Suprapubic skin (tissue), 4 donors: ENCODE results near the gene SMC3. TPM values are rescaled to one million over a fixed set of nuclear protein-coding genes. Genes with fewer than 3 reads are reported as not detected.
A peak's percentile ranks its signal among the peaks of the same experiment; 100 is the strongest.

ENCODE experiments used
- DNase-seq, 2 donors: peaks; one replicate each; pipeline ENCODE4 v3.0.0-alpha.2; 2019; ENCODE audit warnings: low spot score in 2 of 2
- H3K27ac ChIP-seq: fragments of 200-600 bp; sonication (generic); one replicate; pipeline ENCODE4 v1.5.1; 2019
- H3K27me3 ChIP-seq: fragments of 200-600 bp; sonication (generic); one replicate; pipeline ENCODE4 v1.5.1; 2019
- H3K36me3 ChIP-seq: fragments of 200-600 bp; sonication (generic); one replicate; pipeline ENCODE4 v1.5.1; 2019
- H3K4me1 ChIP-seq: fragments of 200-600 bp; sonication (generic); one replicate; pipeline ENCODE4 v1.5.1; 2019
- H3K4me3 ChIP-seq: fragments of 200-600 bp; sonication (generic); one replicate; pipeline ENCODE4 v1.5.1; 2019; ENCODE audit warnings: mild to moderate bottlenecking
- H3K9me3 ChIP-seq: fragments of 200-600 bp; sonication (generic); one replicate; pipeline ENCODE4 v1.5.1; 2019
- CTCF ChIP-seq, 2 donors: fragments of 200-600 bp in 1 of 2; fragments of 450-650 bp in 1 of 2; sonication (generic) in 1 of 2; IDR thresholded peaks; one replicate each; pipeline ENCODE4 v1.5.1; 2016 to 2019; ENCODE audit warnings: antibody characterized with exemption in 2 of 2, mild to moderate bottlenecking in 1 of 2, moderate library complexity in 1 of 2
- EP300 ChIP-seq: sonication (generic); formaldehyde crosslinking; IDR thresholded peaks from one replicate; pipeline ENCODE4 v1.6.1; 2017; ENCODE audit warnings: antibody characterized with exemption
- POLR2A ChIP-seq, 2 donors: fragments of 450-650 bp; IDR thresholded peaks; one replicate each; pipeline ENCODE4 v1.6.1; 2017; ENCODE audit warnings: antibody characterized with exemption in 2 of 2, mild to moderate bottlenecking in 2 of 2, moderate library complexity in 2 of 2
- POLR2AphosphoS5 ChIP-seq, 3 donors: sonication (generic); formaldehyde crosslinking; IDR thresholded peaks; one replicate each; pipeline ENCODE4 v1.6.1; 2017; ENCODE audit warnings: antibody characterized with exemption in 3 of 3
- WGBS: methylation state at CpG from one replicate; pipeline ENCODE4 v1.1.5; 2018; 5-methylcytosine and 5-hydroxymethylcytosine counted together
- total RNA-seq, 4 donors: library from RNA; depleted of rRNA; stranded (reverse); fragments of >200 nt; gene quantifications; one replicate each; pipeline ENCODE4 v1.1.0, GENCODE V29; 2016

The SMC3 gene
- total RNA-seq, 4 donors from 2014 or later: 18.9 to 33.5 (median 23.3) TPM

- H3K4me1 ChIP-seq: peaks cover 19% of the 10 kb centered on the region
- H3K27me3 ChIP-seq: peaks cover 72% of the 10 kb centered on the region
- no peaks in the 10 kb centered on the region for H3K36me3 ChIP-seq
- H3K4me3 ChIP-seq: peak within 1 kb of the TSS; percentile 70
- TF ChIP-seq EP300 (no peak), CTCF (IDR thresholded peaks at IDR 0.05) (no peak), POLR2AphosphoS5 (IDR thresholded peaks at IDR 0.05) (no peak)
- no peak for DNase-seq
- WGBS: 1% methylated on average over 6 of the region's 106 CpGs
- no peaks in the 10 kb centered on the region for H3K9me3 ChIP-seq
- no peak within 1 kb of the TSS for H3K27ac ChIP-seq
Observed at GRCh38 chr10:110643653-110644597, 76.4 kb downstream of the SMC3 start, which contains the start of gene RBM20. Gene RBM20, plus strand, starts transcription at chr10:110644336. Its CDS starts 119 bp downstream, at chr10:110644455.

- peaks cover 77% of the 10 kb centered on the region for H3K27me3 ChIP-seq
- TF ChIP-seq POLR2A (IDR thresholded peaks at IDR 0.05) (no peak), EP300 (no peak), POLR2AphosphoS5 (IDR thresholded peaks at IDR 0.05) (no peak), CTCF (IDR thresholded peaks at IDR 0.05) (no peak)
- no peak overlapping the region for H3K27ac ChIP-seq
- no peaks in the 10 kb centered on the region for H3K36me3 ChIP-seq
- H3K4me3 ChIP-seq: peak overlapping the region; percentile 70
- WGBS: 61% methylated on average over 28 of the region's 31 CpGs
- H3K9me3 ChIP-seq: no peaks in the 10 kb centered on the region
- H3K4me1 ChIP-seq: peaks cover 19% of the 10 kb centered on the region
- no peak for DNase-seq
Observed at GRCh38 chr10:110644598-110645462, 77.3 kb downstream of the SMC3 start.

GRCh38 chr10:110646417-110647135 is 79.1 kb downstream of the SMC3 start:
- 83% methylated on average over 13 of the region's 13 CpGs for whole genome bisulfite sequencing
- Histone ChIP-seq H3K27me3 (peaks cover 73% of the 10 kb centered on the region), H3K36me3 (no peaks in the 10 kb centered on the region), H3K4me1 (peaks cover 19% of the 10 kb centered on the region), H3K27ac (no peak overlapping the region), H3K4me3 (no peak overlapping the region), H3K9me3 (no peaks in the 10 kb centered on the region)
- no peak for DNase-seq
- TF ChIP-seq CTCF (IDR thresholded peaks at IDR 0.05) (no peak), POLR2AphosphoS5 (IDR thresholded peaks at IDR 0.05) (no peak), POLR2A (IDR thresholded peaks at IDR 0.05) (no peak), EP300 (no peak)

- Histone ChIP-seq H3K36me3 (no peaks in the 10 kb centered on the region), H3K4me1 (peaks cover 19% of the 10 kb centered on the region), H3K4me3 (no peak overlapping the region), H3K27ac (no peak overlapping the region), H3K27me3 (peaks cover 70% of the 10 kb centered on the region), H3K9me3 (no peaks in the 10 kb centered on the region)
- 85% methylated on average over 3 of the region's 3 CpGs for WGBS
- no peak for TF ChIP-seq POLR2A (IDR thresholded peaks at IDR 0.05)
- no peak for DNase-seq
Observed at GRCh38 chr10:110647136-110647430, 79.6 kb downstream of the SMC3 start.

GRCh38 chr10:110648692-110649346 is 81.3 kb downstream of the SMC3 start:
- DNase-seq: no peak
- Histone ChIP-seq H3K9me3 (no peaks in the 10 kb centered on the region), H3K4me3 (no peak overlapping the region), H3K4me1 (peaks cover 9% of the 10 kb centered on the region), H3K27me3 (peaks cover 55% of the 10 kb centered on the region), H3K36me3 (no peaks in the 10 kb centered on the region), H3K27ac (no peak overlapping the region)
- no peak for TF ChIP-seq POLR2AphosphoS5 (IDR thresholded peaks at IDR 0.05)
- no peak for TF ChIP-seq EP300
- no peak for TF ChIP-seq POLR2A (IDR thresholded peaks at IDR 0.05)
- TF ChIP-seq CTCF (IDR thresholded peaks at IDR 0.05): no peak
- 88% methylated on average over 3 of the region's 3 CpGs for WGBS
